ENCODE measurements around the gene ASF1B.

GRCh38 chr19:14174883-14175282 is 38.5 kb upstream of the ASF1B start:
- TF ChIP-seq POLR2AphosphoS5 (IDR thresholded peaks at IDR 0.05; ENCODE audit: low read depth) (no peak), EZH2phosphoT487 (IDR thresholded peaks at IDR 0.05; ENCODE audit: unreplicated experiment) (no peak), CTCF (conservative IDR thresholded peaks at IDR 0.05; ENCODE audit: low read depth in 2 of 2) (no peak), ZNF462 (CRISPR knock-in tag; IDR thresholded peaks at IDR 0.05) (no peak), CREB1 (CRISPR knock-in tag; IDR thresholded peaks at IDR 0.05; ENCODE audit: low read depth) (no peak)

Data from GM23338 (cell line).